Measurements from ENCODE around the gene ARHGAP15. TPM values are rescaled to one million over a fixed set of nuclear protein-coding genes. Genes with fewer than 3 reads are reported as not detected.

The ARHGAP15 gene
- total RNA-seq, 1 experiment from 2014 or later: not detected

DNA sequence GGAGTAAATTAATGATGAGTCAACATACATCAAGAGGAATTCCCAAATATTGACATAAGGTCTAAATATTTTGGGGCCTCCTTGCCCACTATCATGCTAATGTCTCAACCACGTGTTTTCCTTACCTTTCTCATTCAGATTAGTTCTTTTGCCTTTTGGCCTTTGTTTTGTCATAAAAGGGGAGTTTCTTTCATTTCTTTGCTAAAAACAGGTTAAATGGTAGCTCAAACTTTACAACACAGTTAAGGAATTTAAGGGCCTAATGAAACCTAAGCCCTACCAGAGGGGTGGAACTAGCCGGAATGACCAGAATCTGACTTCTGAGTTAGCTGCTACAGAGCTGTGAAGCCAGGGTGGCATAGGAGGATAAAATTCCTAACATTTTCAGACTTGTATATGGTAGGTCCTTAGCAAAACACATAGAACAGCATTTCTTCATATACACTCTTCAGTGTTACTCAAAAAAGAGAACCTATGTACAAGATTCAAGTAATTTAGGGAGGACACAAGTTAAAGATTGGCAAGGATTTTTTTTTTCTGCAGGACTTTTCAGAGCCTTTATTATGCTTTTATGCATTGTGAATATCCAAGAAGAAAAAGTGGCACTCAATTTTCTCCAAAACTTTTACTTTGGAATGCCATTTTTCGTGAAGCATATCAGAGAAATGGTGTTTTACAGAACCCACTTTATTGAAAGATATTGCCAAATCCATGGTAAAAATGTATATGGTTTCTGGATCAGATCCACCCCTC lies 633.1 kb downstream of the ARHGAP15 start:
- no peak for DNase-seq (ENCODE audit: low read depth)

DNA sequence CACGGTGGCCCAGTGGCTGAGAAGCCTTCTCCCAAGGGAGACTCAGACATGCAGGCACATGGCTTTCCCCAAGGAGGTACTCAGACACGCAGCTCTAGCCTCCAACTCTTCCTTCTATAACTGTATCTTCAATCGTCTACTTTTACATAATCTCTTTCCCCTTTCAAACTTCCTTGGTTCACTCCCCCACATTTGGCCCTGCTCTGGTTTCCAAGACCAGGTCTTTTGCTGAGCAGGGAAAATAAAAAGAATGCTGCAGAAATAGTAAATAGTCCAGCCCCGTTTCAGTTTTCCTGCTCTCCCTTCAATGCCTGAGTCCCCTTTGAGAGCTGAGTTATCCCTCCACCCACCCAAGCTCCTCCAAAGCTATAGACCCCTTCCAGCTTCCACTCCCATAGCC lies 635.0 kb downstream of the ARHGAP15 start:
- no peak for DNase-seq (ENCODE audit: low read depth)

DNA sequence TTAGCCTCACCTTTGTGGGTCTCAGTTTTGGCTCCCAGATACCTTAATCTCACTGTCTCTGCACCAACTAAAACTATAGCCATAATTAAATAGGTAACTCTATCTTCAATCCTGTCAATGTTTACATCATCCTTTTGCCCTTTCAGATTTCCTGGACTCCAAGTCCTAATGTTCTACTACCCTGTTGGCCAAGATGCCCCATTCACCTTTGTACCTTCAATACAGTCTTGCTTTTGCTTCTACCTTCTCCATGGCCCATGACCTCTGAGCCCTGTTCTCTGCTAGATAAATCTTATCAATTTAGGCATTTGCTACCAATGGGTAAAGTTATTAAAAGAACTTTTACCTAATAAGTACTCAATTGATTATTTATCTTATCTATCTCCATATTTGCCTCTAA lies 635.5 kb downstream of the ARHGAP15 start:
- no peak for DNase-seq (ENCODE audit: low read depth)

DNA sequence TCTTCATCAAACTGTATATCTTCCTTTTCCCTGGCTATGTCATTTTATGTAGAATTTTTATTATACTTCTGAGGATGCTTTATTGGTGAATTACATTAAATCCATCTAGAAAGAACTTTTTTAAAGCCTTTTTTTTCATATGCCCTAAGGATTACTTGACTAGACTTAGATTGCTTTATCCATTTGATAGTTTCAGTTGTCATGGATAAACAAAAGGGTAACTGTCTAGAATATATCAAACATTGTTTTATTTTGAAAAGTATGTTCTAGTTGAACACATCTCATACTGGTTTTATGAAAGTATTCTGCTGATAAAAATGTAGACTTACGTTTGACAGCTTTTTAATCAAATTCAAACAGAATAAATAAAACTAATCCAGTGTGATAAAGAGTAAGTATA lies 639.8 kb downstream of the ARHGAP15 start:
- no peak for DNase-seq (ENCODE audit: low read depth)

GRCh38 chr2:143771939-143772338 lies 642.7 kb downstream of the ARHGAP15 start:
- no peak for DNase-seq (ENCODE audit: low read depth)

GRCh38 chr2:143776526-143777297 lies 647.5 kb downstream of the ARHGAP15 start:
- DNase-seq (ENCODE audit: low read depth): no peak

DNA sequence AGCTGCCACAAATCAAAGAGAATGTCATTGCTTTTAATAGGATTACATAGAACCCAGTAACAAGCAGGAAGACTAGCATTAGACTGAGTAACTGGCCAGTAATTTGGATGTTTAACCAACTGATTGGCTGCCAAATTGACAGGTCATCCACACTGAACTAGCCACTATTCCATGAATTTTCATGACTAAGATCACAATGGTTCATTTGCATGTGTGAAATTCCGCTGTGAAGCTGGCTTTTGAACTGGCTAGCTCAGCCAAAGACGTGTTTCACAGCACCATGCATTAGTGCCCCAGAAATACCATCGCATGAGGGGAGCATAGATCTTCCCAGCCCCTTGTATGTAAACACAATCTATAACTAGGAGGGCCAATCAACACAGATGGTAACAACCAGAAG lies 649.8 kb downstream of the ARHGAP15 start:
- DNase-seq (ENCODE audit: low read depth): peak; percentile 71

GRCh38 chr2:143786026-143786765 lies 657.0 kb downstream of the ARHGAP15 start:
- no peak for DNase-seq (ENCODE audit: low read depth)

- DNase-seq (ENCODE audit: low read depth): no peak
Observed at GRCh38 chr2:143787674-143788073, 658.5 kb downstream of the ARHGAP15 start.

- DNase-seq (ENCODE audit: low read depth): no peak
Observed at GRCh38 chr2:143792602-143793001, 663.4 kb downstream of the ARHGAP15 start.

DNA sequence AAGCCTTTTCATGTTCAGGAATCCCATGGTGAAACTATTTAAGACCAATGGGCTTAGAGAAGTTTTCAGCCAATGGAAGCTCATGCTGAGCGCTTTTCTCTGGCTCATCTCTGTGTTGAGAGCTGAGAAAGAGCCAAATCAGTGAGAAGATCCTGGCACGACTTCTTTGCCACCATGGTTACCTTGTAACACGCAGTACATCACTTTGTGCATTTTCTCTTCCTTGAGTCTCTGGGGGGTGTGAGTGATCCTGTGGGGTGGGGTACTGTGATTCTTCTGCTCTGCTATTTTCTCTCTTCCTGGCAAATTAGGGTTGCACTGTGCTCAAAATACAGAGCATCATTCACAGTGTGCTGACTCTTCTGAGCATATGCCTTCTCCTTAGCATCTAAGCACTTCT lies 664.2 kb downstream of the ARHGAP15 start:
- no peak for DNase-seq (ENCODE audit: low read depth)

DNA sequence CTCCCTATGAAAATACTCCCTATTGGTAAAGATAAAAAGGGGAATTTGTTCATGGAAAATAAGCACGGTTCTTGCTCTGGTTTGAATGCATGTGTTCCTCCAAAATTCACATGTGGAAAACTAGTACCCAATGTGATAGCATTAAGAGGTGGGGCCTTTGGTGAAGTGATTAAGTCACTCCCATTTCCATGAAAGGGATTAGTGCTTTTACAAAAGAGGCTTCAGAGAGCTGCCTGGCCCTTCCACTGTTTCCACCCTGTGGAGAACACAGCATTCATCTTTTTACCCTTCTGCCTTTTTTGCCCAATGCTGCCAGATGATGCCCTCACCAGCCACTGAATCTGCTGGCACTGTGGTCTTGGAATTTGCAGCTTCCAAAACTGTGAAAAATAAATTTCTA lies 666.8 kb downstream of the ARHGAP15 start:
- DNase-seq (ENCODE audit: low read depth): no peak

GRCh38 chr2:143801561-143801960 lies 672.3 kb downstream of the ARHGAP15 start:
- DNase-seq (ENCODE audit: low read depth): peak; percentile 4

DNA sequence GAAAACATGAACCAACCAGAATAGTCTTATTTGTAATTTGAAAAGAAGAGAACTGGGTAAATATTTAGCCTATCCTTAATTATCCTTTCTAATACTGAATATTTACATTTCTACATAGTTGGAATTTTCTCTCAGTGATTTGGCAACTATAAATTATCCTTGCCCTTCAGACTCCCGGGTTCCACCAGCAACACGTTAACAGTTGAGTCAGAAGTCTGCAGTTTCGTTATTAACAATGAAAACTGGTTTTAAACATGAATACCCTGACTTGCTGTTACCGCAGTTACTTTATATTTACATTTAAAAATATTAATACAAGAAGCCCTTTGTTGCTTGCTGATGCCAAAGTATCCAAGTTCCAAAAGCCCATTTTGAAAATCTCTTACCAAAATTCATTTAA lies 673.0 kb downstream of the ARHGAP15 start:
- peak; percentile 64 for DNase-seq (ENCODE audit: low read depth)

DNA sequence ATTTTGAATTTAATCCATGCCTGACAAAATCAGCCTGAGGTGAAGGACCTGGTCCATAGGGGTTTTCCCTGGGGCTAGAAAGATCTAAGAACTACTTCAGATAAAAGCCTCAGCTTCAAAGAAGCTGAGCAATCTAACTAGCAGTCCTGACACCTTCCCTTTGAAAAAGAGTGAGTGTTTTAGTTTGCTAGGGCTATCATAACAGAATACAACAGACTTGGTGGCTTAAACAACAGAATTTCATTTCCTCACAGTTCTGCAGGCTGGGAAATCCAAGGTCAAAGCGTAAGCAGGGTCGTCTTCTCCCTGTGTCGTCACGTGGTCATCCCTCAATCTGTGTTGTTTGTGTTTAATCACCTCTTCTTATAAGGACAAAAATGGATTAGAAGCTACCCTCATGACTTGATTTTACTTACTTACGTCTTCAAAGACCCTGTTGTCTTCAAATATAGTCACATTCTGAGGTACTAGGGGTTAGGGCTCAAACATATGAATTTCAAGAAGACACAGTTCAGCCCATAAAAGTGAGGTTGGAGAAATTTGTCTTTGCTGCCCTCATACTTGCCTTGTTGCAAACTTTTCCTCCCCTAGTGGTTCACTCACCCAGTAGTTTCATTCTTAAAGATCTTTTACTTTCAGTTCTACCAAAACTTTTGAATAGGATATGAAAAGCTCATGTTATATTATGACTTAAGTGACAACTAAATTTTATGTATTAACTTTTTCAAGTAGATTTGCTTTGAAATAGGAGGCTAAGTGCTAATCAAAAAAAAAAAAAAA lies 673.8 kb downstream of the ARHGAP15 start:
- peak; percentile 6 for DNase-seq (ENCODE audit: low read depth)

- no peak for DNase-seq (ENCODE audit: low read depth)
Observed at GRCh38 chr2:143803936-143804335, 674.7 kb downstream of the ARHGAP15 start.

- DNase-seq (ENCODE audit: low read depth): no peak
Observed at GRCh38 chr2:143805666-143806065, 676.4 kb downstream of the ARHGAP15 start.

DNA sequence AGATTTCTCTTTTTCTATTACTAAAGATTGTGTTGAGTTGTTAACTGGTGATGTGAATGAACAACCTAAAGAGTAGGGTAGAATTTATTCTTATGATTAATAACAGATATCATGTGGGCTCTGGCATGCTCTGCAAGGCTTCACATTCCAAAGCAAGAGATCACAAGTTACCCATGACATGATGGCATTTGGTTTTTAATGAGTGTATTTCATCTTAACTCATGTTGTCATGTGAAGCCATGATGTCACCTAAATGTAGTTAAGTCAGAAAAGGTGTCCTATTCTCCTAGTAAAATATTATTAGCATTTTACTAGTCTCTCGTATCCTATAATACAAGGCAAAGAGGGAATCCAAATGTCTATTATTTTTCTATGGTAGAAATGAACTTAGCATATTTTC lies 678.0 kb downstream of the ARHGAP15 start:
- no peak for DNase-seq (ENCODE audit: low read depth)

DNA sequence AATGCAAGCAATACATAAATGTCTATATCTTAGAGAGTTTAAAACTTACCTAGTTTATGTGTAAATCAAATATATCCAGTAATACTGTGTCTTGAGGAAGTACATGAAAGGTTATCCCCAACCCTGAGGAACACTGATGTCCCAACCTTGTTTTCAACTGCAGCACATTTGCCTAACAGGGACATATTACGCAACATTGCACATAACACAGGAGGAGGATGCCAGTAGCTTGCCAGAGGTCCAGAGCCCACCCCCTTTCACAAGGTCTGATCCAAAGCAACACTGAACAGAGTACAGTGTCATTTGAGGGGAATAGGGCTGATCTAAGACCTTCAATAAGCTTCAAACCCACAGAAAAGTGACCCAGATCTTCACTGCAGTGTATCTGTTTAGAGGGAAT lies 678.5 kb downstream of the ARHGAP15 start:
- no peak for DNase-seq (ENCODE audit: low read depth)

GRCh38 chr2:143808166-143808565 lies 678.9 kb downstream of the ARHGAP15 start:
- DNase-seq (ENCODE audit: low read depth): no peak

DNA sequence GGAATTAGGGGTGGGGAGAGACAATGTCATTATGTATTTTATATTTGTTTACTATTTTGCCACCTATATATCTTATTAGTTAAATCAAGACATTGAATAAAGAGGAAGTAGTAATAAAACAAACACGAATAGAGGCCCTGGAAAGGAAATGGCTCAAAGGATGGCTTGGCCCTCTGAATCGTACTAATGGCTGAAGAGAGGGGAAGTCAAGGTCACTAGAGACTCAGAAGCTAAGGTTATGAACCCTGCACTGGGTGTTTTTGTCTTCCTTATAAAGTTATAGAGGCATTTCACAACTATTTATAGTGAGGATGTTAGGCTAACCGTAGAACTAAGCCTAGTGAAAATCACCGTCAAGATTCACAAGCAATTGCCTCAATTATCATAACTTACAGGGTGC lies 685.9 kb downstream of the ARHGAP15 start:
- no peak for DNase-seq (ENCODE audit: low read depth)

DNA sequence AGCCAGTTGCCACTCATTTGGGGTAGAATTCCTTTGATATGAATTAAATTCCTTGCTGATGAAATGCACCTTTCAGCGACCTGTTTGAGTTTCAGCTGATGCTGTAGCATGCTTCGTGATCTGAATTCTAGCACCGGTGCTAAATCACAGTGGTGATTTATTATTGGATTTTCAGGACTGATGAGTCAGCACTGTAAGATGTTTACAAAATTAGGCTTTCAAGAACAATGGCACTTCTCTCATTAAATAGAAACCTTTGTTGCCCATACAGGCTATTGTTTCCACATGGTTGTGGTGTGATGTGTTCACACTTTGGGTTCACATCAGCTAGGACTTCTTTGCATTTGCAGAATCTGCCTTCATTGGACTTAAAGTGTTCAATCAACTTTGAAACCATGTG lies 687.7 kb downstream of the ARHGAP15 start:
- no peak for DNase-seq (ENCODE audit: low read depth)
